Measurements from ENCODE around the gene CDH23. TPM values are rescaled to one million over a fixed set of nuclear protein-coding genes. Genes with fewer than 3 reads are reported as not detected.

The CDH23 gene
- total RNA-seq, 2 donors from 2014 or later = 28.5 to 58.7 TPM

- no peaks in the 10 kb centered on the region for H3K4me1 ChIP-seq
- DNase-seq (no peak), ATAC-seq (no peak)
- no peak overlapping the region for H3K27ac ChIP-seq
- intact Hi-C loops (cut with DNase I) = no loop called here
- H3K4me3 ChIP-seq = no peak overlapping the region
- whole genome bisulfite sequencing, 2 donors = 53 to 54% methylated on average over 3 of the region's 3 CpGs
- no peaks in the 10 kb centered on the region for H3K36me3 ChIP-seq (replicated peaks in 1 of 2; ENCODE audit: insufficient read depth in 1 of 2, low read depth in 2 of 2)
- TF ChIP-seq POLR2A (IDR thresholded peaks at IDR 0.05) (no peak), CTCF (IDR thresholded peaks at IDR 0.05) (no peak)
- no peaks in the 10 kb centered on the region for H3K9me3 ChIP-seq
- H3K27me3 ChIP-seq = no peaks in the 10 kb centered on the region
Observed at GRCh38 chr10:71456631-71457030, 59.9 kb downstream of the CDH23 start.

- Histone ChIP-seq H3K27me3 (no peaks in the 10 kb centered on the region), H3K36me3 (replicated peaks in 1 of 2; ENCODE audit: insufficient read depth in 1 of 2, low read depth in 2 of 2) (no peaks in the 10 kb centered on the region), H3K27ac (no peak overlapping the region), H3K4me3 (no peak overlapping the region), H3K4me1 (no peaks in the 10 kb centered on the region), H3K9me3 (no peaks in the 10 kb centered on the region)
- WGBS, 2 donors = 54 to 70% methylated on average over 4 of the region's 4 CpGs
- DNase-seq (no peak), ATAC-seq (no peak)
- intact Hi-C loops (cut with DNase I) = no loop called here
- no peak for TF ChIP-seq CTCF (IDR thresholded peaks at IDR 0.05)
- no peak for TF ChIP-seq POLR2A (IDR thresholded peaks at IDR 0.05)
Observed at GRCh38 chr10:71457908-71458307, 61.2 kb downstream of the CDH23 start.

- Histone ChIP-seq H3K36me3 (replicated peaks in 1 of 2; ENCODE audit: insufficient read depth in 1 of 2, low read depth in 2 of 2) (no peaks in the 10 kb centered on the region), H3K9me3 (no peaks in the 10 kb centered on the region), H3K27ac (no peak overlapping the region), H3K4me1 (no peaks in the 10 kb centered on the region), H3K4me3 (no peak overlapping the region), H3K27me3 (no peaks in the 10 kb centered on the region)
- ATAC-seq (no peak), DNase-seq (no peak)
- intact Hi-C loops (cut with DNase I) = no loop called here
- WGBS, 2 donors = 81 to 83% methylated on average over 2 of the region's 2 CpGs
- no peak for TF ChIP-seq POLR2A (IDR thresholded peaks at IDR 0.05)
- no peak for TF ChIP-seq CTCF (IDR thresholded peaks at IDR 0.05)
Observed at GRCh38 chr10:71458387-71458786, 61.7 kb downstream of the CDH23 start.

- Histone ChIP-seq H3K4me3 (no peak overlapping the region), H3K36me3 (replicated peaks in 1 of 2; ENCODE audit: insufficient read depth in 1 of 2, low read depth in 2 of 2) (no peaks in the 10 kb centered on the region), H3K27me3 (no peaks in the 10 kb centered on the region), H3K9me3 (no peaks in the 10 kb centered on the region), H3K4me1 (no peaks in the 10 kb centered on the region), H3K27ac (no peak overlapping the region)
- 90 to 91% methylated on average over 4 to 5 of the region's 5 CpGs for WGBS, 2 donors
- DNase-seq = no peak
- ATAC-seq = no peak
- no peak for TF ChIP-seq CTCF (IDR thresholded peaks at IDR 0.05)
- no peak for TF ChIP-seq POLR2A (IDR thresholded peaks at IDR 0.05)
- intact Hi-C loops (cut with DNase I) = no loop called here
Observed at GRCh38 chr10:71459513-71459912, 62.8 kb downstream of the CDH23 start.

- no peak overlapping the region for H3K27ac ChIP-seq
- no peak for TF ChIP-seq CTCF (IDR thresholded peaks at IDR 0.05)
- TF ChIP-seq POLR2A (IDR thresholded peaks at IDR 0.05) = no peak
- intact Hi-C loops (cut with DNase I) = no loop called here
- no peak overlapping the region for H3K4me3 ChIP-seq
- peaks cover 9% of the 10 kb centered on the region for H3K4me1 ChIP-seq
- no peaks in the 10 kb centered on the region for H3K27me3 ChIP-seq
- H3K36me3 ChIP-seq (replicated peaks in 1 of 2; ENCODE audit: insufficient read depth in 1 of 2, low read depth in 2 of 2) = no peaks in the 10 kb centered on the region
- no peaks in the 10 kb centered on the region for H3K9me3 ChIP-seq
- DNase-seq (no peak), ATAC-seq (no peak)
- 71 to 84% methylated on average over 6 to 9 of the region's 9 CpGs for WGBS, 2 donors
Observed at GRCh38 chr10:71460615-71461014, 63.9 kb downstream of the CDH23 start.
